ENCODE results near the gene GAST.
"Not testable (repeated sequence)": the region's sequence is repeated elsewhere in the genome, so short reads cannot be mapped to it uniquely, and the experiment has no call there.

Gene GAST

DNA sequence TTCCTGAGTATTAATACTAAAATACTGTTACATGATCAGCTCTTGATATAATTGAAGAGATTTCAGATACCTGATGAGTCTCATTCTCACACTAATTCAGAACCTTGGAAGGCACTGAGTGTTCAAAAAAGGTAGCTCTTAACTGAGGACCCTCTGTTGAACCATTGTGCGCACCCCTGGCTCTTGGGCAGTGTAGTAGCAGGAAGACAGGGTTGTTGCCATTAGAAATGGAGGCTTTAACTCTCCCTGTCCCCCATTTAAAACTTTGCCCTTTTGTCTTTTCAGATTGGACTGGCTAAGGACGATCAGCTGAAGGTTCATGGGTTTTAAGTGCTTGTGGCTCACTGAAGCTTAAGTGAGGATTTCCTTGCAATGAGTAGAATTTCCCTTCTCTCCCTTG is 21.6 kb upstream of the GAST start:
- Mint-ChIP-seq H3K4me3 (peak overlapping the region; percentile 92), H3K27me3 (ENCODE audit: low read depth) (no peaks in the 10 kb centered on the region), H3K9me3 (no peaks in the 10 kb centered on the region), H3K36me3 (ENCODE audit: low read depth) (peaks cover 51% of the 10 kb centered on the region), H3K27ac (peak overlapping the region; percentile 45), H3K4me1 (ENCODE audit: low read depth) (peaks cover 25% of the 10 kb centered on the region)

DNA sequence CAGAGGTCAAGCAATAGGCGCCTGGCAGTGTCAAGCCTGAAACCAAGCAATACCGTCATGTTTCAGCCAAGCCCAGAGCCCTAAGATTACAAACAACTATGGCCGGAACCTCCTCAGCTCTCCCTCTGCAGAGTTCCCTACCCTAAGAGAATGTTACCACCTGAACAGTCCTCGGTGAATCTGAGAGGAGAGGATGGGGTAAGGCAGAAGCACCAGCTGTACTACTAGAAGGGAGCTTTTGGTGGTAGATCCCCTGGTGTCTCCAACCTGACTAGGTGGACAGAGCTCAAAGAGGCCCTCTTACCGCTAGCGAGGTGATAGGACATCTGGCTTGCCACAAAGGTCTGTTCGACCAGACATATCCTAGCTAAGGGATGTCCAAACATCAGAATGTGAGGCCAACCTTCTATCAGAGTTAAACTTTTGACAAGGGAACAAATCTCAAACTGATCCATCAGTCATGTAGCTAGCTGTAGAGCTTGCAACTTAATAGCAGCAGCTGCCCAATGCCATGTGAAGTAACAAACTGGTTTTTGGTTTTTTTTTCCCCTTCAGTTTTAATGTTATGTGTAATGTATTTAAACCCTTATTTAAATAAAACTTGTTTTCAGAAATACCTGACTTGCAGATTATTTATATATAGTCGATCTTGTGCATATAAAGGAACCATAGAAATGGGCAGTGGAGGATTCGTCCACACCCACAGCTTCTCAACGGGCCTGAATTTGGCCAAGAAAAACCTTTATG is 20.9 kb upstream of the GAST start:
- peak overlapping the region; percentile 73 for H3K27ac Mint-ChIP-seq
- H3K4me1 Mint-ChIP-seq (ENCODE audit: low read depth): peaks cover 30% of the 10 kb centered on the region
- peaks cover 53% of the 10 kb centered on the region for H3K36me3 Mint-ChIP-seq (ENCODE audit: low read depth)
- peak overlapping the region; percentile 92 for H3K4me3 Mint-ChIP-seq
- no peaks in the 10 kb centered on the region for H3K9me3 Mint-ChIP-seq
- H3K27me3 Mint-ChIP-seq (ENCODE audit: low read depth): no peaks in the 10 kb centered on the region

DNA sequence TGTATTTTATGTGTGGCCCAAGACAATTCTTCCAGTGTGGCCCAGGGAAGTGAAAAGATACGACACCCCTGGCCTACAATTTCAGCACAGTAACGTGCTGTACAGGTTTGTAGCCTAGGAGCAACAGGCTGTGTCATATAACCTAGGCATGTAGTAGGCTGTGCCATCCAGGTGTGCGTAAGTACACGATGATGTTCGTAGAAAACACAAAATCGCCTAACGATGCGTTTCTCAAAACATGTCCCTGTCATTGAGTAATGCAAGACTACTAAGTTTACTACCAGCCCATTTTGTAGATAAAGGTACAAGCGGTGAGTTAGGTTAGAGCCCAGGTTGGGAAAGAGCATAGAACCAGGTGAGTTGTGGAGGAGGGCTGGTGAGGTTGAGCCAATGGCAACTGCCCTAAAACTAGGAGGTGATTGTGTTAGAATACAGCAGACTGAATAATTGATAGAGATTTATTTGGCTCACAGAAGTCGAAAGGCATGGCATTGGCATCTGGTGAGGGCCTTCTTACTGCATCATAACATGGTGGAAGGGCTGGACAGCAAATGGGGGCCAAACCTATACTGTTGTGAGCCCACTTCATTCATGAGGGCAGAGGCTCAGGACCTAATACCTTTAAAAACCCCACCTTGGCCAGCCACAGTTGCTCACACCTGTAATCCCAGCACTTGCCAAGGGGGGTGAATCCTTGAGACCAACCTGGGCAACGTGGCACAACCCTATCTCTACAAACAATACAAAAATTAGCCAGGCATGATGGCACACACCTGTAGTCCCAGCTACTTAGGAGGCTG is 19.2 kb upstream of the GAST start:
- peaks cover 53% of the 10 kb centered on the region for H3K36me3 Mint-ChIP-seq (ENCODE audit: low read depth)
- H3K27ac Mint-ChIP-seq: peak overlapping the region; percentile 34
- no peak overlapping the region for H3K4me3 Mint-ChIP-seq
- H3K27me3 Mint-ChIP-seq (ENCODE audit: low read depth): no peaks in the 10 kb centered on the region
- peaks cover 33% of the 10 kb centered on the region for H3K4me1 Mint-ChIP-seq (ENCODE audit: low read depth)
- no peaks in the 10 kb centered on the region for H3K9me3 Mint-ChIP-seq

DNA sequence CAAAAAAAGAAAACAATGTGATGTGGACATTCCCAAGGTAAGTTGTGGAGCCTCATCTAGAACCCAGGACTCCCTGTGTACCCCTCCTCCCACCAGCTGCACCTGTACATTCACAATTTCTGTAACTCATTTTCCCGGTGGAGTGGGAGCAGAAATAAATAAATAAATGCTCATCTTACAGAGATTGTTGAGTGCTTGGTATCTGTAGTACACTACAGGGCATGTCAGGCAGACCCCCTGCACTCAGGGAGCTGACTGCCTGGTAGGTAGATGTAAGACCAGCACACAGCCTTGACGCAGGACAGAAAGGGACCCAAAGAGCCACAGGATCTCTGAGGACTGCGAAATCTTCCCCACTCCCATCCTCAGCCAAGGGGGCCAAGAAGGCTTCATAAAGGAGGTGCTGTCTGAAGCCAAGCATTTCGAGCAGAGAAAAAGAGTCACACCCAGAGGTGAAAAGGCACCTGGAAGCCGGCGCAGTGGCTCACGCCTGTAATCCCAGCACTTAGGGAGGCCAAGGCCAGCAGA is 16.9 kb upstream of the GAST start:
- H3K36me3 Mint-ChIP-seq (ENCODE audit: low read depth): peaks cover 43% of the 10 kb centered on the region

DNA sequence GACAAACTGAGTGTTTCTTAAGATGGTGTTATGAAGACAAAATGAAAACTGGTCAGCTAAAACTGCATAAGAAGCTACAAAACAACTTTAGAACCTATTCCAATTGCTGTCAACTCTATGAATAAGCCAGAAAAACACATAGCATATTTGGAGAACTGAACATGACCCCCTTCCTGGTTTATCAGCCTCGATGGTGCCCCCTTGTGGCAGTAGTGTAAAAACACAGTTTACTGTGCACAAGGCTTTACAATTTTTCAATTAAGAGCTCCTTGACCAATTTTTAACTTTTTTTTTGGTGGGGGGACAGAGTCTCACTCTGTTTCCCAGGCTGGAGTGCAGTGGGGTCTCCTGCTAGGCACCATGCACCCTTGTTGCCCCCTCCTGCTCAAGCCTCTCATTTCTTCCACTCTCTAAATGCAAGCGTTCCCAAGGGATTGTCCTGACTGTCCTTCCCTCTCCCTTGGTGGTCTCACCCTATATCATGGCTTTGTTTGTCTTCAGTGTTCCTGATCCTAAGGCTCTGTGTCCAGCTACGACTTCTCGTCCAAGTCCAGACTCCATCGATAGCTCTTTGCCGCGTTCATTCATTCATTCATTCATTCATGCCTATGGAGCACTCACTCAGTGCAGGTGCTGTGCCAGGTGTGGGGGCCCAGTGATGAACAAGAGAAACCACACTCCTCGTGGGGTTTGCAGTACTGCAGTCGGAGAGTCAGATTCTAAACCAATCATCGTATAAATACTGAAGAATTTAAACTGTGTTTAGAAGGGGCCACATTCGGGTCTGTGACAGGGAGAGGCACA is 16.0 kb upstream of the GAST start:
- Mint-ChIP-seq H3K27ac (peak overlapping the region; percentile 52), H3K4me1 (ENCODE audit: low read depth) (peaks cover 20% of the 10 kb centered on the region), H3K36me3 (ENCODE audit: low read depth) (peaks cover 33% of the 10 kb centered on the region), H3K27me3 (ENCODE audit: low read depth) (no peaks in the 10 kb centered on the region), H3K4me3 (no peak overlapping the region), H3K9me3 (no peaks in the 10 kb centered on the region)

More for the DNA sequence above, 16.9 kb upstream of the GAST start:
- H3K9me3 Mint-ChIP-seq: no peaks in the 10 kb centered on the region
- H3K4me1 Mint-ChIP-seq (ENCODE audit: low read depth): peaks cover 26% of the 10 kb centered on the region
- H3K27me3 Mint-ChIP-seq (ENCODE audit: low read depth): no peaks in the 10 kb centered on the region
- H3K27ac Mint-ChIP-seq: no peak overlapping the region
- H3K4me3 Mint-ChIP-seq: no peak overlapping the region

DNA sequence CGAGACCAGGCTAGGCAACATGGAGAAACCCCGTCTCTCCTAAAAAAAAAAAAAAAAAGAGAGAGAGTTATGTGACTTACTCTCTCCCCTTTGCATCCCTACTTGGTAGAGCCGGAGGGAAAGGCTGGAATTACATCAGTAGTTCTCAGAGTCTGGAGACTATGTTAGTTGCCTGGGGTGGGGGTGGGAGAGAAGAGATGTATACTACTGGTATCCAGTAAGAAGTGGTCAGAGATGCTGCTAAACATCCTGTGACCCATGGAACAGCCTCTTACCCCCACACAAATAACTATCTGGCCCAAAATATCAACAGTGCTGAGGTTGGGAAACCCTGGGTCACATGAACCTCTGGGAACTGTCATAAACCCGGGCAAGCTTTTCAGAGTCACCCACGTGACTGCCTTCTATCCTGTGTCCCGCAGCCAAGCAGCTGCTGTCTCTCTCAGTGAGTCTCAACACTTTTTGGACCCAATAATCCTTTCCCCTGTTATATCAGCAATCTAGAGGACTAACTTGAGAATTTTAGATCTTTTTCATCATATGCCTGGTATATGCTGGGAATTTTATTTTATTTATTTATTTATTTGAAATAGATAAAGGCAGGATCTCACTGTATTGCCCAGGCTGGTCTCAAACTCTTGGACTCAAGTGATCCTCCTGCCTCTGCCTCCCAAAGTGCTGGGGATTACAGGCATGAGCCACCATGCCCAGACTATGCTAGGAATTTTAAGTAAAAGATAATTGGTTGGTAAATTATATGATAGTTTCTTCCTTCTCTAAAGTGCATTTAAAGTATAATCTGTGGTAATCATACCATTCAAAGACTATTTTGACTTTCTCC is 14.8 kb upstream of the GAST start:
- peaks cover 21% of the 10 kb centered on the region for H3K36me3 Mint-ChIP-seq (ENCODE audit: low read depth)
- peaks cover 17% of the 10 kb centered on the region for H3K4me1 Mint-ChIP-seq (ENCODE audit: low read depth)
- H3K9me3 Mint-ChIP-seq: no peaks in the 10 kb centered on the region
- H3K27ac Mint-ChIP-seq: no peak overlapping the region
- H3K27me3 Mint-ChIP-seq (ENCODE audit: low read depth): peaks cover 4% of the 10 kb centered on the region
- no peak overlapping the region for H3K4me3 Mint-ChIP-seq

DNA sequence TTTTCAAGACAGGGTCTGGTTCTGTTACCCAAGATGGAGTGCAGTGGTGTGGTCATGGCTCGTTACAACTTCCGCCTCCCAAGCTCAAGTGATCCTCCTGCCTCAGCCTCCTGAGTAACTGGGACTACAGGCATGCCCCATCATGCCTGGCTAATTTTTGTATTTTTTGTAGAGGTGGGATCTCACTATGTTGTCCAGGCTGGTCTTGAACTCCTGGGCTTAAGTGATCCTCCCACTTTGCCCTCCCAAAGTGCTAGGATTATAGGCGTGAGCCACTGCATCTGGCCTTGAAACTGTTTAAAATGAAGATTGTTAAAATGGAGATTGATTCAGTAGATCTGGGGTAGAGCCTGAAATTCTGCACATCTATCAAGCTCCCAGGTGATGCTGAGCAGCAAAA is 11.3 kb upstream of the GAST start:
- peaks cover 11% of the 10 kb centered on the region for H3K27me3 Mint-ChIP-seq (ENCODE audit: low read depth)
- H3K9me3 Mint-ChIP-seq; H3K4me1 Mint-ChIP-seq (ENCODE audit: low read depth); H3K36me3 Mint-ChIP-seq (ENCODE audit: low read depth); H3K4me3 Mint-ChIP-seq; H3K27ac Mint-ChIP-seq: not testable (repeated sequence)

DNA sequence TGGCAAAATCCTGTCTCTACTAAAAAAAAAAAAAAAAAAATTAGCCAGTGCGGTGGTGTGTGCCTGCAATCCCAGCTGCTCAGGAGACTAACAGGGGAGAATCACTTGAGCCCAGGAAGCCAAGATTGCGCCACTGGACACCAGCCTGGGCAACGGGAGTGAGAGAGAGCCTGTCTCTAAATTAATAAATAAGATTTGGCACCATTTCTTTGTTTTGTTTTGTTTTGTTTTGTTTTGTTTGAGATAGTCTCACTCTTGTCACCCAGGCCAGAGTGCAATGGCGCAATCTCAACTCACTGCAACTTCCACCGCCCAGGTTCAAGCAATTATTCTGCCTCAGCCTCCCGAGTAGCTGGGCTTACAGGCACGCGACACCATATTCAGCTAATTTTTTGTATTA is 9.4 kb upstream of the GAST start:
- H3K27ac Mint-ChIP-seq: no peak overlapping the region
- no peaks in the 10 kb centered on the region for H3K9me3 Mint-ChIP-seq
- no peaks in the 10 kb centered on the region for H3K36me3 Mint-ChIP-seq (ENCODE audit: low read depth)
- no peaks in the 10 kb centered on the region for H3K4me1 Mint-ChIP-seq (ENCODE audit: low read depth)
- H3K27me3 Mint-ChIP-seq (ENCODE audit: low read depth): peaks cover 17% of the 10 kb centered on the region
- H3K4me3 Mint-ChIP-seq: no peak overlapping the region

DNA sequence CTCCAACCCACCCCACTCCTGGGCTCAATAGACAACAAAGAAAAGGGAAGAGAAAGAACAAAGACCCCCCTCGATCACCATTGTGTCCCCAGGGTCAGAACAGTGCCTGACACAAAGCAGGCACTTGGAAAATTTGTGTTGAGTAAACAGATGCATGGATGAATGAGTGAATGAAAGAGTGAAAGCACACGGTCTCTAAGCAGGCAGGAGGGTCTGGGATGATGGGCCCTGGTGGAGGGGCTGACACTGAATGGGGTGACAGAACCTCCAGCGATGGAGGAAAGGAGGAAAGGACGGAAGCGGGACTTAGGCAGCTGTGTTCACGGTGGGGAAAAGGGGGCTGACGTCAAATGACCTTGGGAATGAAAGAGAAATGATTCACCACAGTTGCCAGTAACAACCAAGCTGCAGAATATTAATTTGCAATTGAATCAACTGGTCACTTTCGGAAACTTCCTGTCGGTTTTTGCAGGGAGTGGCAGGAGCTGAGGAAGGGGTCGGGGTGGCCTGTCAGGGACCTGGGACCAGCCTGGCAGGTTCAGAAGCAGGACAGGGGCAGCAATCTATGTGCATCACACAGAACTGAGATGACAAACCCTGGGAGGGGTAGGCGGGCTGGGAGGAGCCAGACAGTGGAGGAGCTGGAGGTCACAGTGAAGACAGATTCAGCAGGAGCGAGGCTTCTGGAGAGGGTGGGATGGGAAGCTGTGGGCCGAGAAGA is 6.7 kb upstream of the GAST start:
- Mint-ChIP-seq H3K27me3 (ENCODE audit: low read depth) (peaks cover 22% of the 10 kb centered on the region), H3K4me3 (no peak overlapping the region)

DNA sequence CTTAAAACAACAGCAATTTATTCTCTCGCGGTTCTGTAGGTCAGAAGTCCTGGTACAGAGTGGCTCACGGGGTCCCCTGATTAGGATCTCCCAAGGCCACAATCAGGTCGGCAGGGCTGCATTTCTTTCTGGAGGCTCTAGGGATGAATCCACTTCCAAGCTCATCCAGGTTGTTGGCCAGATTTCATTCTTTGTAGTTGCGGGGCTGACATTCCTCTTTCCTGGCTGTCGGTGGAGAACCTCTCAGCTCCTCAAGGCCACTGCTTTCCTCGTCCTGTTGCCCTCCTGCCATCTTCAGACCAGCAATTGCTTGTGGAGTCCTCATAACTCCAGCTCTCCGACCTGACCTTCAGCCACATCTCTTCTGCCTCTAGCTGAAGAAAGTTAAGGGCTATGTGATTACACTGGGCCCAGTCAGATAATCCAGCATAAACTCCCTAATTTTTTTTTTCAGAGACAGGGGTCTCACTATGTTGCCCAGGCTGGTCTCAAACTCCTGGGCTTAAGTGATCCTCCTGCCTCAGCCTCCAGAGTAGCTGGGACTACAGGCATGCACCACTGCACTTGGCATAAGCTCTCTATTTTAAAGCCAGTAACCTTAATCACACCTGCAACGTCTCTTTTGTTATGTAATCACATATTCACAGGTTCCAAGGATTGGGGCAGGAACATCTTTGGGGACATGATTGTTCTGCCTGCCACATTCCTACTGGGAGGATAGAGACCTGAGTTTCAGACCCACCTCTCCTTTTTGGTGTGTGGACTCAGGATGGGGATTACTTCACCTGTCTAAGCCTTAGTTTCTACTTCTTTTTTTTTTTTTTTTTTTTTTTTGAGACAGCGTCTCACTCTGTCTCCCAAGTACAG is 4.1 kb upstream of the GAST start:
- Mint-ChIP-seq H3K27me3 (ENCODE audit: low read depth) (peaks cover 23% of the 10 kb centered on the region), H3K4me3 (no peak overlapping the region), H3K4me1 (ENCODE audit: low read depth) (peaks cover 4% of the 10 kb centered on the region), H3K9me3 (no peaks in the 10 kb centered on the region), H3K36me3 (ENCODE audit: low read depth) (no peaks in the 10 kb centered on the region), H3K27ac (no peak overlapping the region)

More for the DNA sequence above, 6.7 kb upstream of the GAST start:
- no peaks in the 10 kb centered on the region for H3K4me1 Mint-ChIP-seq (ENCODE audit: low read depth)
- no peaks in the 10 kb centered on the region for H3K36me3 Mint-ChIP-seq (ENCODE audit: low read depth)
- no peaks in the 10 kb centered on the region for H3K9me3 Mint-ChIP-seq
- H3K27ac Mint-ChIP-seq: no peak overlapping the region

DNA sequence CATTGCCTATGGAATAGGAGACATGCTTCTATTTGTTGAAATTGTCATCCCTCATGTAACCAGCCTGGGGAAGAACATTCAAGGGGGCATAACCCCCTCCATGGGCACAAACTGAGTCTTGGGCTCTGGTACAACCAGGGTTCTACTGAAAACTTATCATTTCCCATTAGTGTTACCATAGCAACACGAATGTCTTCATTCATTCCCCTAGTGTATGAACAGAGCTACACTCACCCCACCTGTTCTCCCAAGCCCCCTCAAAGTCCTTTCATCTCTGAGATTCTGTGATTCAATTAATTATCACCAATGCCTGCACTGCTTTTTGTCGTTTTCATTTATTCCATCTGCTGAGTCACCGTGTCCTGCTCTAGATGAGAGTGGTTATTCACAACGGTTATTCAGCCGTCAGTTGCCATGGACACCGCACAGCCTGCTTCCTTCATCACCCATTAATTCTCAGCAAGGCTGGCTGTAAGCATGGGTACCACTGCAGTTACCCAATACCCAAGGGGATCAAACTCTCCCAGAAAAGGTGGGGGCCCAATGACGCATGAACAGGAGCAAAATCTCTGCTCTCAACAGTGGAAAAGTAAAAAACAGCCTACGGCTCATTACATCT is 1.6 kb upstream of the GAST start:
- Mint-ChIP-seq H3K27me3 (ENCODE audit: low read depth) (peaks cover 17% of the 10 kb centered on the region), H3K27ac (no peak overlapping the region), H3K36me3 (ENCODE audit: low read depth) (no peaks in the 10 kb centered on the region)

More for the DNA sequence above, 1.6 kb upstream of the GAST start:
- no peak overlapping the region for H3K4me3 Mint-ChIP-seq
- H3K4me1 Mint-ChIP-seq (ENCODE audit: low read depth): peaks cover 4% of the 10 kb centered on the region
- no peaks in the 10 kb centered on the region for H3K9me3 Mint-ChIP-seq

All from T-helper 1 cell treated with Interleukin-12 subunit alpha and Interleukin-12 subunit beta and Interleukin-4 antibody, amounts not matched to agents 30 μg/mL and 1 μg/mL, for 36 hours (primary cell).